Activated gamma-delta T cell treated with Interleukin-2 at 50 U/mL for 16 hours (primary cell): ENCODE measurements around the gene XCR1.
"Not testable (repeated sequence)": the region's sequence is repeated elsewhere in the genome, so short reads cannot be mapped to it uniquely, and the experiment has no call there.

ENCODE experiments used
- DNase-seq: peaks from one replicate; pipeline ENCODE4 v3.0.0-alpha.2; 2020

The XCR1 gene, protein sequence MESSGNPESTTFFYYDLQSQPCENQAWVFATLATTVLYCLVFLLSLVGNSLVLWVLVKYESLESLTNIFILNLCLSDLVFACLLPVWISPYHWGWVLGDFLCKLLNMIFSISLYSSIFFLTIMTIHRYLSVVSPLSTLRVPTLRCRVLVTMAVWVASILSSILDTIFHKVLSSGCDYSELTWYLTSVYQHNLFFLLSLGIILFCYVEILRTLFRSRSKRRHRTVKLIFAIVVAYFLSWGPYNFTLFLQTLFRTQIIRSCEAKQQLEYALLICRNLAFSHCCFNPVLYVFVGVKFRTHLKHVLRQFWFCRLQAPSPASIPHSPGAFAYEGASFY

GRCh38 chr3:46027021-46027705 lies at the start of gene XCR1:
TSS of gene XCR1 (minus strand) at chr3:46027483. CDS start at chr3:46021947, 5,536 bp downstream.
- DNase-seq = no peak

DNA sequence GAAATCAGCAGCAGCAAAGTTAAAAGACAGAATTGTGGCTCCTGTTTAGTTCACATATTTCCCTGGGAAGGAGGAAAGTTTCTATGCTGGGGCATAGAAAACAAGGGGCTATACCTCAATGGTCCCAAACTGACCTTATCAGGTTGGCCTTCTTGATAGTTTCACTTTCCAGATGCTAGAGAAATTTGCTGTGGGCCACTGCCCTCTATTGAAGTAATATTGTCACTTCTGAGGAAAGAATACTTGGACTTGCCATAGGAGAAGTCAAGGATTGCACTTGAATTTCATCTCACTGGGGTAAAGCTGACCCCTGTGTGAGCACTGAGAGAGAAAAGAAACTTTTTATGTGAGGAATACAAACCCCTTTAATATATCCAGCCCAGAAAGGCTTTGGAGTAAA lies 49.3 kb upstream of the XCR1 start:
- no peak for DNase-seq

DNA sequence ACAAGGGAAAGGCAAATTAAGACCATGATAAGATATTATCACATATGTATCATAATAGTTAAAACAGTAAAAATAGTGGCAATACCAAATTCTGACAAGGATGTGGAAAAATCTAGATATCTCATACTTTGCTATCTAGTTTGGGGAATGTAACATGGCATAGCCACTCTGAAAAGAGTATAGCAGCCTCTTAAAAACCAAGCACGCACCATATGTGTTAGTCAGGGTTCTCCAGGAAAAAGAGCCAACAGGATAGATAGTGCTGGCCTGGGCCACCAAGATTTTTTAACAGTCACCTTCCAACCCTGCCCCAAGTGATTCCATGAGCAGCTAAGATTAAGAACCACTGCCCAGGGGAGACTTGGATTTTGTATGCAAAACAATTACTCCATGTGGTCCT lies 48.5 kb upstream of the XCR1 start:
- DNase-seq = no peak

DNA sequence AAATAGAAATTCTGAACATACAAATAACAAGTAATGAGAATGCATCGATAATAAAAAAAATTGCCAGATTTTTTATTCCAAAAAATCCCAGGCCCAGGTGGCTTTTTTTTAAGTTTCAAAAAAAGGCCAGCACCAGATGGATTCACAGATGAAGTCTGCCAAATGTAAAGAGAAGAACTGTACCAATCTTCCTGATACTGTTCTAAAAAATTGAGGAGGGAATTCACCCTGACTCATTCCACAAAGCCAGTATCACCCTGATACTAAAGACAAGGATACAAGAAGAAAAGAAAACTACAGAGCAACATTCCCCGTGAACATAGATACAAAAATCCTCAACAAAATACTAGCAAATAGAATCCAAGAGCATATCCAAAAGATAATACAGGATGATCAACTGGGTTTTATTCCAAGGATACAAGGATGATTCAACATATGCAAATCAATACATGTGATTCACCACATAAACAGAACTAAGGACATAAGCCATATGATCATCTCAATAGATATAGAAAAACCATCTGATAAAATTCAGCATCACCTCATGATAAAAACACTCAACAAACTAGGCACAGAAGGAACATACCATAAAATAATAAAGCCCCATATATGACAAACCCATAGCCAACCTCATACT lies 44.1 kb upstream of the XCR1 start:
- no peak for DNase-seq

DNA sequence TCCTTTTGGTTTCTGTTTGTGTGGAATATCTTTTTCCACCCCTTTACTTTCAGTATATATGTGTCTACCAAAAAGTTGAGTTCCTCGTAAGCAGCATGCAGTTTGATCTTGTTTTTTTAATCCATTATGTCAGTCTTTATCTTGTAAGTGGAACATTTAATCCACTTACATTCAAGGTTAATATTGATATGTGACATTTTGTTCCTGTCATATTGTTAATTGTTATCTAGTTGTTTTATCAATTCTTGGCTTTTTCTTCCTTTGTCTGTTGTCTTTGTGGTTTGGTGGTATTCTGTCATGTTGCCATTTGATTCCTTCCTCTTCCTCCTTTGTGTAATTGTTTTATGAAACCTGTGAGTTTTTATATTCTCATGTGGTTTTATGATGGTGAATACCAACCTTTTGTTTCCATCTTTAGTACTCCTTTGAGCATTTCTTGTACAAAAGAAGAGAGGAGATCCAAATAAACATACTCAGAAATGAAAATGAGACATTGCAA lies 43.4 kb upstream of the XCR1 start:
- DNase-seq = no peak

- peak; percentile 17 for DNase-seq
These were observed 41.2 kb upstream of the XCR1 start for GRCh38 chr3:46068501-46068900.

DNA sequence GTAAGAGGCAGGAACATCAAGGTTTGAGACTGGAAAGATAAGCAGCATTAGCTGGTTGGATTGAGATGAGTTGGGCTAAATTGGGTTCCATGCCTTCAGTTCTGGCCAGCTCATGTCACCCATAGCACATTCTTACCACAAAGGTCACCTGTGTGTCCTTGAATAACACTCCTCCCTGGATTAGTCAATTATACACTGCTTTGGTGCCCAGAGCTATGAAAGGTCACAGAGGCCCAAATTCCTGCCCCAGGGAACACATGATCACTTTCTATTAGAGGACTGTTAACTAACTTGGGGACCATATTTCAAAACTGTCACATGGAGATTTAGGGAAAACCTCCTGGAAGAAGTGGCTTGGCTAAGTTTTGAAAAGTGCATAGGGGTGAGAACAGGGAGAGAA lies 40.1 kb upstream of the XCR1 start:
- DNase-seq = no peak

GRCh38 chr3:46065750-46066256 lies 38.5 kb upstream of the XCR1 start:
- DNase-seq = no peak

GRCh38 chr3:46065294-46065705 lies 38.0 kb upstream of the XCR1 start:
- DNase-seq = peak; percentile 82

GRCh38 chr3:46062679-46063078 lies 35.4 kb upstream of the XCR1 start:
- DNase-seq = no peak

DNA sequence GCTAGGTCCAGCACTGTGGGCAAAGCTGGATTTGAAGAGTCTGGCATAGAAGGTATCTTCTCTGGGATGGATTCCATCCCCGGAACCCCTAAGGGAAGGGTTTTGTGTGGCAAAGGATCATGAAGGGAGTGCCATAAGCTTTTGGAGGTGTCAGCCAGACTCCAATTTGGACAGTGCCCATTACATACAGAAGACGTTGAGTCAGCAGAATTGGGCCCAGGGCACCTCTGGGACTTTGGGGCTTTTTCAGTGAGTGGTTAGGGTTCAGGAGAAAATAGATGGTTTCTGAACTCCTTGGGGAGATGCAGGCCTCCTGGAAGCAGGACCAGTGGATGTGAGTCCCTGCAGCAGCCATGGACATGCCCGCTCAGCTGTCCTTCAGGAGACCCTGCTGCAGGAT lies 34.6 kb upstream of the XCR1 start:
- DNase-seq = no peak

GRCh38 chr3:46061108-46061720 lies 33.9 kb upstream of the XCR1 start:
- no peak for DNase-seq

DNA sequence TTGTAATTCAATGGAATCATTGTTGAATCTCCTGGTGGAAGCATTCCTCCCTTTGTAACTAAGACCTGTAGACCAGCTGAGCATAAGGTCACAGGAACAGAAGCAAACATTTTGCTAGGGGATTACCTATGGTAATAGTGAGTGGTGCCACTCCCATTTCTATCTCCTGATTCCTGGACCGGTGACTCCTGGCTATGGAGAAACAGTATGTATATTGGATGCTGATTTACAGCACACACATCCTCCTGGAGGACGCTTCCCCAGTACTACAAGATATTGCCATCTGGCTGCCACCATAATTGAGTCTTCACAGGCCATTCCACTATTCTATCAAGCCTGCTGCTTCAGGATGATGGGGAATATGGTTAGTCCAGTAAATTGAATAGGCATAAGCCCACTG lies 33.3 kb upstream of the XCR1 start:
- DNase-seq = no peak

- DNase-seq = no peak
These were observed 32.1 kb upstream of the XCR1 start for GRCh38 chr3:46059432-46059831.

DNA sequence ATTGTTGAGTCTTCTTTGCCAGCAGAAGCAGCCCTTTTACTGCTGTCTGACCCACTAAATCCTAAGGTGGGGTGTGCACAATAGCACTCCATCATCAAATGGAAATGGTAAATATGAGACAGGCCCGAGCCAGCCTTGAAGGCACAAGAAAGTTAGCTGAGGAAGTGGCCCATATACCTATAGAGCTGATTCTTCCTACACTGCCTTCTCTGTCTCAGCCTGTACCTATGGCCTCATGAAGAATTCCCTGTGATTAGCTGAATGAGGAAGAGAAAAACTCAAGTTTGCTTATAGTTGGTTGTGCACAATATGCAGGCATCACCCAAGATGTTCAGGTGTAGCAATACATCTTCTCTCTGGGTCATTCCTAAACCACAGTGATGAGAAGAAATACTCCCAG lies 31.7 kb upstream of the XCR1 start:
- no peak for DNase-seq

- no peak for DNase-seq
These were observed 30.4 kb upstream of the XCR1 start for GRCh38 chr3:46057716-46058115.

GRCh38 chr3:46056686-46057085 lies 29.4 kb upstream of the XCR1 start:
- DNase-seq = no peak

- DNase-seq = not testable (repeated sequence)
These were observed 26.7 kb upstream of the XCR1 start for GRCh38 chr3:46053761-46054515.

GRCh38 chr3:46053265-46053664 lies 26.0 kb upstream of the XCR1 start:
- not testable (repeated sequence) for DNase-seq

DNA sequence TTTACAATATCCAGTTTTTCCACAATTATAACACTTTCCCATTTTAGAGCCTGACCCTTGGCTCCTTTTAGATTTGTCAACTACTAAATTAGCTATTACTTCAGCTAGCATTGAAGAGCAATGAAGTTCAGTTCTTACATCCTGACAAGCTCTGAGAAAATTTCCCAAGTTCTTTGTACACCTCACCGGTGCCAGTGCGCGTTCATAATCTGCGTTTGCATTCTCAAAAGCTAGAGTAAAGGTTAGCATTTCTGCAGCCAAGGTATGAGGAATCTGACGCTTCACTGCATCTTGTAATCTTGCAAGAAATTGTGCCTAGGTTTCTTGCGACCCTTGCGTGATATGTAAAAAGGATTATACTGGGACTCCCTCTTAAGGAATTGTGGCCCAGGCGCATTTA lies 25.2 kb upstream of the XCR1 start:
- no peak for DNase-seq

GRCh38 chr3:46049093-46049492 lies 21.8 kb upstream of the XCR1 start:
- DNase-seq = no peak

GRCh38 chr3:46046231-46046630 lies 18.9 kb upstream of the XCR1 start:
- peak; percentile 40 for DNase-seq

DNA sequence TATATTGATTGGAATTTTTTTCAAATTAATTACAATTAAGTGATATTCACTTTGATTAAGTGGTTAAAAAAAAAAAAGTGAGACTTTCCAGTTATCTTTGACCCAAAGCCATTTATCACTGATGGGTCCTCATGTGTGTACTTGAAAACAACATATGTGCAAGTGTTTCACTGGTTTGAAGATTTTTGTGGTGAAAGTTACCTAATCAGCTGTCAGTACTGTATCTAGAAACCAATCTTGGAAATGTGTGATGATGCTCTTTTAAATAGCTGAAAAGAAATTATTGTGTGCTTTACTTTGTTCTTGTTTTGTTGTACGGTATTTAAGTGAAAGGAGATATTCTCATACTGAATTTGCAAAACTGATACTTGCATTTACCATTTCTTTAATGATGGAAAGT lies 11.6 kb upstream of the XCR1 start:
- no peak for DNase-seq
